Right lobe of liver (tissue), 4 donors: ENCODE results near the gene SEMA4G.

Experiments used
- CTCF ChIP-seq, 4 donors: fragments of 200-600 bp in 3 of 4; fragments of 450-650 bp in 1 of 4; IDR thresholded peaks; one replicate each; pipeline versions ENCODE4 v1.5.1 to v1.8.0; 2016 to 2022; ENCODE audit warnings: antibody characterized with exemption in 4 of 4, mild to moderate bottlenecking in 2 of 4
- POLR2A ChIP-seq: fragments of 450-650 bp; IDR thresholded peaks from one replicate; pipeline ENCODE4 v1.6.1; 2017; ENCODE audit warnings: antibody characterized with exemption, mild to moderate bottlenecking
- donor health status: DM: no; HTN: no; CAD: no.
- donor health status: DM: no; HTN: no; CAD: no.
- donor health status: DM: no; HTN: yes; CAD: no.

- TF ChIP-seq CTCF (IDR thresholded peaks at IDR 0.05) (peak; percentile 57 to 67 (median 62)), POLR2A (no peak)
Observed at GRCh38 chr10:101018600-101019439, 49.5 kb downstream of the SEMA4G start.
